K562 (cell line): ENCODE results near the gene ZNF74. TPM values are rescaled to one million over a fixed set of nuclear protein-coding genes. Genes with fewer than 3 reads are reported as not detected.

ENCODE experiments used
- ATAC-seq: fragments of 200-7000 bp; cut with Tn5 transposase; 3 replicates; pipeline ENCODE4 v1.9.1; 2020; ENCODE audit warnings: moderate library complexity
- BruUV-seq: library from RNA; stranded (reverse); fragments of 400-500 nt; replicated peaks from 2 replicates; lab custom pipeline; 2021; lab: Mats Ljungman, UMichigan
- CTCF ChIA-PET: fragments of 300-600 bp; formaldehyde crosslinking; extraction: SDS; loops from one replicate; lab custom pipeline; 2021; ENCODE audit warnings: low intra/inter-chr PET ratio; lab: Yijun Ruan, JAX
- POLR2A ChIA-PET: fragments of 300-600, 350-650 bp; sonication (Branson Sonifier 250); formaldehyde crosslinking; extraction: SDS; loops from one replicate; lab custom pipeline; 2021; ENCODE audit warnings: antibody characterized with exemption, inconsistent platforms; lab: Yijun Ruan, JAX
- DNase-seq, 4 experiments: peaks; one replicate each; pipeline versions ENCODE4 v3.0.0 to v3.0.0-alpha.2; 2011 to 2018; ENCODE audit warnings: low spot score in 3 of 4, mixed read lengths in 3 of 4; ENCODE audit errors: extremely low read depth in 1 of 4
- FAIRE-seq: peaks from 2 replicates; lab custom pipeline; 2011; peaks lifted over from hg19 to GRCh38; lab: Jason Lieb, UNC
- H2AFZ ChIP-seq: 2 replicates; pipeline ENCODE4 v1.6.0; 2011; ENCODE audit warnings: low read depth, low read length, control low read depth, inconsistent platforms
- H3K27ac ChIP-seq: fragments of 200-600 bp; 3 replicates; pipeline ENCODE4 v1.8.0; 2011; ENCODE audit warnings: low read depth, mild to moderate bottlenecking, control low read depth, inconsistent platforms, low read length, moderate library complexity, mixed read lengths; ENCODE audit errors: extremely low read depth
- H3K27me3 ChIP-seq, 2 experiments: fragments of 300-600 bp in 1 of 2; 2 replicates in 1 of 2; 3 replicates in 1 of 2; pipeline versions ENCODE4 v1.6.0 to v1.8.0; 2011; ENCODE audit warnings: inconsistent platforms in 2 of 2, low read length in 2 of 2, mild to moderate bottlenecking in 1 of 2, mixed read lengths in 1 of 2, moderate library complexity in 1 of 2; ENCODE audit not compliant: control insufficient read depth in 2 of 2, insufficient read depth in 2 of 2
- H3K36me3 ChIP-seq: fragments of 300-600 bp; 3 replicates; pipeline ENCODE4 v1.8.0; 2011; ENCODE audit warnings: mild to moderate bottlenecking, low read length, inconsistent platforms; ENCODE audit not compliant: control insufficient read depth, insufficient read depth
- H3K4me1 ChIP-seq, 2 experiments: fragments of 200-600 bp in 1 of 2; replicated peaks in 1 of 2; 2 replicates in 1 of 2; 3 replicates in 1 of 2; pipeline versions ENCODE4 v1.5.1 to v1.8.0; 2011; ENCODE audit warnings: inconsistent platforms in 2 of 2, low read length in 2 of 2, mild to moderate bottlenecking in 1 of 2, mixed read lengths in 1 of 2, moderate library complexity in 1 of 2; ENCODE audit not compliant: control insufficient read depth in 2 of 2, insufficient read depth in 2 of 2
- H3K4me2 ChIP-seq: 2 replicates; pipeline ENCODE4 v1.6.1; 2011; ENCODE audit warnings: low read length, control low read depth, inconsistent platforms, mixed read lengths; ENCODE audit not compliant: insufficient read depth
- H3K4me3 ChIP-seq: fragments of 200-600 bp; sonication (generic), shearing (Covaris generic); 2 replicates; pipeline ENCODE4 v1.5.1; 2016; ENCODE audit warnings: control low read depth, inconsistent platforms
- H3K79me2 ChIP-seq: fragments of 200-600 bp; 3 replicates; pipeline ENCODE4 v1.8.0; 2011; ENCODE audit warnings: low read length, inconsistent platforms; ENCODE audit not compliant: control insufficient read depth, insufficient read depth
- H3K9ac ChIP-seq, 2 experiments: 2 replicates each; pipeline versions ENCODE4 v1.6.0 to v1.6.1; 2011; ENCODE audit warnings: low read depth in 2 of 2, low read length in 2 of 2, control low read depth in 1 of 2, inconsistent platforms in 1 of 2, mild to moderate bottlenecking in 1 of 2, mixed read lengths in 1 of 2; ENCODE audit not compliant: insufficient read depth in 1 of 2
- H3K9me1 ChIP-seq: one replicate; pipeline ENCODE4 v1.6.0; 2011; ENCODE audit warnings: inconsistent platforms, mild to moderate bottlenecking, low read length, moderate library complexity; ENCODE audit not compliant: control insufficient read depth, insufficient read depth
- H3K9me3 ChIP-seq: replicated peaks from 2 replicates; pipeline ENCODE4 v1.5.1; 2011; ENCODE audit warnings: low read depth, low read length, inconsistent platforms; ENCODE audit not compliant: control insufficient read depth, insufficient read depth
- H4K20me1 ChIP-seq: replicated peaks from 2 replicates; pipeline ENCODE4 v1.6.1; 2011; ENCODE audit warnings: low read length, inconsistent platforms, mixed read lengths; ENCODE audit not compliant: control insufficient read depth, insufficient read depth
- ETV5 ChIP-seq: sonication (generic); formaldehyde crosslinking; IDR thresholded peaks from 2 replicates; pipeline ENCODE4 v1.4.0; 2020; ENCODE audit warnings: low read depth, mild to moderate bottlenecking, missing genetic modification reagents
- SMC3 ChIP-seq: conservative IDR thresholded peaks from 2 replicates; pipeline ENCODE4 v1.6.1; 2011; ENCODE audit warnings: low read depth, low read length, improper control_type of control experiment; ENCODE audit not compliant: insufficient read depth
- WGBS: fragments of 100-300 bp; shearing (Covaris generic); methylation state at CpG from one replicate; pipeline ENCODE4 v1.1.6; 2016; ENCODE audit warnings: low coverage, mixed read lengths; ENCODE audit not compliant: insufficient coverage; ENCODE audit errors: missing lambda C conversion rate; 5-methylcytosine and 5-hydroxymethylcytosine counted together
- in situ Hi-C: fragments of 300-500 bp; cut with MboI; formaldehyde crosslinking; loops from 4 replicates; pipeline ENCODE4 v1.15.0; 2018; ENCODE audit warnings: inconsistent platforms, mixed read lengths
- intact Hi-C: fragments of 100-400 bp; cut with micrococcal nuclease; formaldehyde crosslinking; loops from 2 replicates; pipeline ENCODE4 v1.14.2; 2022
- polyA plus RNA-seq, 8 experiments: library from polyadenylated mRNA; depleted of rRNA in 4 of 8; stranded (reverse) in 5 of 8; unstranded in 3 of 8; fragments of >200 nt; fragmentation: Nextera tagmentation in 2 of 8; fragmentation: Illumina TruSeq in 1 of 8; extraction: Ambion mirVana in 2 of 8; extraction: Trizol in 1 of 8; gene quantifications; 2 replicates each; pipeline versions ENCODE4 v1.2.1 to v1.2.3, GENCODE V29; 2011 to 2014; ENCODE audit warnings: inconsistent platforms in 1 of 8, missing spikeins in 1 of 8
- total RNA-seq, 7 experiments: library from RNA; depleted of rRNA in 6 of 7; stranded (reverse); fragments of >200 nt in 6 of 7; fragmentation: Illumina TruSeq in 2 of 7; extraction: Trizol in 2 of 7; gene quantifications; 2 replicates each; pipeline versions ENCODE4 v1.2.1 to v1.2.3, GENCODE V29; 2011 to 2021; ENCODE audit warnings: low replicate concordance in 1 of 7
- TF ChIP-seq, protein P1 (sequence below), 3 experiments: IDR thresholded peaks in 2 of 3; conservative IDR thresholded peaks in 1 of 3; 2 replicates each; pipeline ENCODE4 v1.5.1; 2011 to 2012; ENCODE audit warnings: low read length in 3 of 3, mild to moderate bottlenecking in 3 of 3, control low read depth in 2 of 3, improper control_type of control experiment in 1 of 3, inconsistent platforms in 1 of 3, low read depth in 1 of 3, mixed read lengths in 1 of 3, moderate library complexity in 1 of 3; ENCODE audit not compliant: insufficient read depth in 2 of 3
- TF ChIP-seq, protein P2 (sequence below): fragments of 250-450 bp; sonication (Bioruptor Pico); IDR thresholded peaks from 2 replicates; pipeline ENCODE4 v1.4.0; 2020; ENCODE audit warnings: borderline replicate concordance
- TF ChIP-seq, protein P3 (sequence below): fragments of 250-450 bp; sonication (Bioruptor Pico); IDR thresholded peaks from 2 replicates; pipeline ENCODE4 v1.4.0; 2020; ENCODE audit warnings: mild to moderate bottlenecking
- TF ChIP-seq, protein P4 (sequence below): fragments of 250-450 bp; sonication (Bioruptor Pico); IDR thresholded peaks from 2 replicates; pipeline ENCODE4 v1.8.0; 2022; ENCODE audit warnings: moderate library complexity, mild to moderate bottlenecking, inconsistent platforms
- TF ChIP-seq, protein P5 (sequence below), 2 experiments: fragments of 450-650 bp in 1 of 2; IDR thresholded peaks; 2 replicates each; pipeline ENCODE4 v1.6.1; 2011 to 2017; ENCODE audit warnings: low read depth in 2 of 2, antibody characterized with exemption in 1 of 2, borderline replicate concordance in 1 of 2, low read length in 1 of 2, mild to moderate bottlenecking in 1 of 2, mixed read lengths in 1 of 2; ENCODE audit not compliant: control insufficient read depth in 1 of 2

ZNF74 gene
- total and polyA plus RNA-seq, 9 of the 15 experiments (the other 6 are each of a cell fraction or from before 2014, with no cell fraction given), result 2.4 to 53.5 (median 31.5) TPM

DNA sequence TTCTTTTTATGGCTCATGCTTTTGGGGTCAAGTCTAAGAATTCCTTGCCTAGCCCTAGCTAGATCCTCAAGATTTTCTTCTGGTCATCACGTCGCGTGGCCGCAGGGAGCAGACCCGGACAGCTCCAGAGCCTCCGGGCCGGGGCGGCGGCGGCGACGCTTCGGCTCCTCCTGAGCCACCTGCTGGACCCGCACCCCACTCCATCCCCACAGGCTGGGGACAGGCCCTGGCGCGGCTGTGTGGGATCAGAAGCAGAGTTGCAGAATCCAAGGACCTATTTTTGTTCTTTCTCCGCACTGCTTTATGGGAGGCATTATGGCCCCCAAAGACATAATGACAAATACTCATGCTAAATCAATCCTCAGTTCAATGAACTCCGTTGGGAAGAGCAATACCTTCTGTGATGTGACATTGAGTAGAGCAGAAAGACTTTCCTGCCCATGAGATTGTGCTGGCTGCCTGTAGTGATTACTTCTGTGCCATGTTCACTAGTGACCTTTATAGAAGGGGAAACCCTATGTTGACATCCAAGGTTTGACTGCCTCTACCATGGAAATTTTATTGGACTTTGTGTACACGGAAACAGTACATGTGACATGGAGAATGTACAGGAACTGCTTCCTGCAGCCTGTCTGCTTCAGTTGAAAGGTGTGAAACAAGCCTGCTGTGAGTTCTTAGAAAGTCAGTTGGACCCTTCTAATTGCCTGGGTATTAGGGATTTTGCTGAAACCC, 56.0 kb downstream of the ZNF74 start:
- Histone ChIP-seq H2AFZ (no peak overlapping the region), H3K4me3 (no peak overlapping the region), H3K36me3 (no peaks in the 10 kb centered on the region), H4K20me1 (peaks cover 3% of the 10 kb centered on the region; the same call in 1 of the 2 replicates), H3K4me1 (peaks cover 0 to 6% of the 10 kb centered on the region in 2 experiments; a peak in 1 of 5 replicates), H3K27ac (no peak overlapping the region), H3K4me2 (no peak overlapping the region), H3K27me3 (peaks cover 26 to 41% of the 10 kb centered on the region in 2 experiments; a peak in 4 of 5 replicates), H3K9me1 (no peaks in the 10 kb centered on the region), H3K79me2 (no peaks in the 10 kb centered on the region), H3K9me3 (no peaks in the 10 kb centered on the region), H3K9ac (no peak overlapping the region)
- BruUV-seq, result no TSS peak
- in situ Hi-C loops, result no loop called here
- intact Hi-C loops, result no loop called here
- ATAC-seq (peak; percentile 17; the same call in 1 of the 3 replicates), DNase-seq (no peak), FAIRE-seq (no peak)
- POLR2A ChIA-PET, result interaction anchor here (0.9 to 6.8 kb wide), 5 partner anchors 11 to 21 kb away, joined by 3 to 46 read pairs (median 16); no protein-coding TSS in a partner anchor
- WGBS, result 42% methylated on average over 19 of the region's 19 CpGs
- CTCF ChIA-PET, result no interaction called here
- TF ChIP-seq SMC3, result 0 out of 2 replicates have a peak, but pooled peaks have one; percentile 2
- TF ChIP-seq, protein P1, sequence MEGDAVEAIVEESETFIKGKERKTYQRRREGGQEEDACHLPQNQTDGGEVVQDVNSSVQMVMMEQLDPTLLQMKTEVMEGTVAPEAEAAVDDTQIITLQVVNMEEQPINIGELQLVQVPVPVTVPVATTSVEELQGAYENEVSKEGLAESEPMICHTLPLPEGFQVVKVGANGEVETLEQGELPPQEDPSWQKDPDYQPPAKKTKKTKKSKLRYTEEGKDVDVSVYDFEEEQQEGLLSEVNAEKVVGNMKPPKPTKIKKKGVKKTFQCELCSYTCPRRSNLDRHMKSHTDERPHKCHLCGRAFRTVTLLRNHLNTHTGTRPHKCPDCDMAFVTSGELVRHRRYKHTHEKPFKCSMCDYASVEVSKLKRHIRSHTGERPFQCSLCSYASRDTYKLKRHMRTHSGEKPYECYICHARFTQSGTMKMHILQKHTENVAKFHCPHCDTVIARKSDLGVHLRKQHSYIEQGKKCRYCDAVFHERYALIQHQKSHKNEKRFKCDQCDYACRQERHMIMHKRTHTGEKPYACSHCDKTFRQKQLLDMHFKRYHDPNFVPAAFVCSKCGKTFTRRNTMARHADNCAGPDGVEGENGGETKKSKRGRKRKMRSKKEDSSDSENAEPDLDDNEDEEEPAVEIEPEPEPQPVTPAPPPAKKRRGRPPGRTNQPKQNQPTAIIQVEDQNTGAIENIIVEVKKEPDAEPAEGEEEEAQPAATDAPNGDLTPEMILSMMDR (IDR thresholded peaks at IDR 0.05 in 2 of 3, conservative IDR thresholded peaks at IDR 0.05 in 1 of 3; ENCODE audit: insufficient read depth in 2 of 3, low read depth in 1 of 3, low read length in 3 of 3), result 0 out of 6 replicates have a peak, but pooled peaks of 1 of the 3 experiments have one; percentile 10
- TF ChIP-seq, protein P2, sequence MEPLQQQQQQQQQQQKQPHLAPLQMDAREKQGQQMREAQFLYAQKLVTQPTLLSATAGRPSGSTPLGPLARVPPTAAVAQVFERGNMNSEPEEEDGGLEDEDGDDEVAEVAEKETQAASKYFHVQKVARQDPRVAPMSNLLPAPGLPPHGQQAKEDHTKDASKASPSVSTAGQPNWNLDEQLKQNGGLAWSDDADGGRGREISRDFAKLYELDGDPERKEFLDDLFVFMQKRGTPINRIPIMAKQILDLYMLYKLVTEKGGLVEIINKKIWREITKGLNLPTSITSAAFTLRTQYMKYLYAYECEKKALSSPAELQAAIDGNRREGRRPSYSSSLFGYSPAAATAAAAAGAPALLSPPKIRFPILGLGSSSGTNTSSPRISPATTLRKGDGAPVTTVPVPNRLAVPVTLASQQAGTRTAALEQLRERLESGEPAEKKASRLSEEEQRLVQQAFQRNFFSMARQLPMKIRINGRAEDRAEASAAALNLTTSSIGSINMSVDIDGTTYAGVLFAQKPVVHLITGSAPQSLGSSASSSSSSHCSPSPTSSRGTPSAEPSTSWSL (CRISPR knock-in tag), result 0 out of 2 replicates have a peak, but pooled peaks have one; percentile 28
- TF ChIP-seq ETV5 (CRISPR knock-in tag), result 0 out of 2 replicates have a peak, but pooled peaks have one; percentile 22
- TF ChIP-seq, protein P3, sequence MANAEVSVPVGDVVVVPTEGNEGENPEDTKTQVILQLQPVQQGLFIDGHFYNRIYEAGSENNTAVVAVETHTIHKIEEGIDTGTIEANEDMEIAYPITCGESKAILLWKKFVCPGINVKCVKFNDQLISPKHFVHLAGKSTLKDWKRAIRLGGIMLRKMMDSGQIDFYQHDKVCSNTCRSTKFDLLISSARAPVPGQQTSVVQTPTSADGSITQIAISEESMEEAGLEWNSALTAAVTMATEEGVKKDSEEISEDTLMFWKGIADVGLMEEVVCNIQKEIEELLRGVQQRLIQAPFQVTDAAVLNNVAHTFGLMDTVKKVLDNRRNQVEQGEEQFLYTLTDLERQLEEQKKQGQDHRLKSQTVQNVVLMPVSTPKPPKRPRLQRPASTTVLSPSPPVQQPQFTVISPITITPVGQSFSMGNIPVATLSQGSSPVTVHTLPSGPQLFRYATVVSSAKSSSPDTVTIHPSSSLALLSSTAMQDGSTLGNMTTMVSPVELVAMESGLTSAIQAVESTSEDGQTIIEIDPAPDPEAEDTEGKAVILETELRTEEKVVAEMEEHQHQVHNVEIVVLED (CRISPR knock-in tag), result 0 out of 2 replicates have a peak, but pooled peaks have one; percentile 13
- TF ChIP-seq, protein P4, sequence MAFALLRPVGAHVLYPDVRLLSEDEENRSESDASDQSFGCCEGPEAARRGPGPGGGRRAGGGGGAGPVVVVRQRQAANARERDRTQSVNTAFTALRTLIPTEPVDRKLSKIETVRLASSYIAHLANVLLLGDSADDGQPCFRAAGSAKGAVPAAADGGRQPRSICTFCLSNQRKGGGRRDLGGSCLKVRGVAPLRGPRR (CRISPR knock-in tag), result peak; percentile 37; the same call in 1 of the 2 replicates
- TF ChIP-seq, protein P5, sequence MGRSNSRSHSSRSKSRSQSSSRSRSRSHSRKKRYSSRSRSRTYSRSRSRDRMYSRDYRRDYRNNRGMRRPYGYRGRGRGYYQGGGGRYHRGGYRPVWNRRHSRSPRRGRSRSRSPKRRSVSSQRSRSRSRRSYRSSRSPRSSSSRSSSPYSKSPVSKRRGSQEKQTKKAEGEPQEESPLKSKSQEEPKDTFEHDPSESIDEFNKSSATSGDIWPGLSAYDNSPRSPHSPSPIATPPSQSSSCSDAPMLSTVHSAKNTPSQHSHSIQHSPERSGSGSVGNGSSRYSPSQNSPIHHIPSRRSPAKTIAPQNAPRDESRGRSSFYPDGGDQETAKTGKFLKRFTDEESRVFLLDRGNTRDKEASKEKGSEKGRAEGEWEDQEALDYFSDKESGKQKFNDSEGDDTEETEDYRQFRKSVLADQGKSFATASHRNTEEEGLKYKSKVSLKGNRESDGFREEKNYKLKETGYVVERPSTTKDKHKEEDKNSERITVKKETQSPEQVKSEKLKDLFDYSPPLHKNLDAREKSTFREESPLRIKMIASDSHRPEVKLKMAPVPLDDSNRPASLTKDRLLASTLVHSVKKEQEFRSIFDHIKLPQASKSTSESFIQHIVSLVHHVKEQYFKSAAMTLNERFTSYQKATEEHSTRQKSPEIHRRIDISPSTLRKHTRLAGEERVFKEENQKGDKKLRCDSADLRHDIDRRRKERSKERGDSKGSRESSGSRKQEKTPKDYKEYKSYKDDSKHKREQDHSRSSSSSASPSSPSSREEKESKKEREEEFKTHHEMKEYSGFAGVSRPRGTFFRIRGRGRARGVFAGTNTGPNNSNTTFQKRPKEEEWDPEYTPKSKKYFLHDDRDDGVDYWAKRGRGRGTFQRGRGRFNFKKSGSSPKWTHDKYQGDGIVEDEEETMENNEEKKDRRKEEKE (IDR thresholded peaks at IDR 0.05; ENCODE audit: borderline replicate concordance in 1 of 2, control insufficient read depth in 1 of 2, low read depth in 2 of 2, low read length in 1 of 2), result no peak
